GM23248 (cell line): Measurements from ENCODE around the gene ORAI2. TPM values are rescaled to one million over a fixed set of nuclear protein-coding genes. Genes with fewer than 3 reads are reported as not detected.

Source experiments
- DNase-seq: peaks from one replicate; pipeline ENCODE4 v3.0.0-alpha.2; 2015
- H2AFZ ChIP-seq: fragments of 200-600 bp; sonication (generic); 2 replicates; pipeline ENCODE4 v1.6.1; 2016; ENCODE audit warnings: antibody characterized with exemption
- H3F3A ChIP-seq: fragments of 200-600 bp; sonication (generic); 2 replicates; pipeline ENCODE4 v1.6.1; 2016; ENCODE audit warnings: mild to moderate bottlenecking, antibody characterized with exemption, mixed run types; ENCODE audit not compliant: insufficient read depth
- H3K27ac ChIP-seq: fragments of 200-600 bp; sonication (generic); 2 replicates; pipeline ENCODE4 v1.5.1; 2016; ENCODE audit warnings: mild to moderate bottlenecking
- H3K27me3 ChIP-seq: fragments of 200-600 bp; sonication (generic); replicated peaks from 2 replicates; pipeline ENCODE4 v1.6.1; 2016; ENCODE audit warnings: mild to moderate bottlenecking; ENCODE audit not compliant: insufficient read depth
- H3K36me3 ChIP-seq: fragments of 200-600 bp; sonication (generic); 2 replicates; pipeline ENCODE4 v1.6.1; 2016; ENCODE audit warnings: low read depth, mild to moderate bottlenecking
- H3K4me1 ChIP-seq: fragments of 200-600 bp; sonication (generic); 2 replicates; pipeline ENCODE4 v1.6.1; 2016; ENCODE audit warnings: mild to moderate bottlenecking; ENCODE audit not compliant: insufficient read depth
- H3K4me2 ChIP-seq: fragments of 200-600 bp; sonication (generic); one replicate; pipeline ENCODE4 v1.6.1; 2016; ENCODE audit warnings: mild to moderate bottlenecking; ENCODE audit not compliant: unreplicated experiment
- H3K4me3 ChIP-seq: fragments of 200-600 bp; sonication (generic); 2 replicates; pipeline ENCODE4 v1.5.1; 2016; ENCODE audit warnings: mild to moderate bottlenecking
- H3K79me2 ChIP-seq: fragments of 200-600 bp; sonication (generic); 2 replicates; pipeline ENCODE4 v1.6.1; 2016; ENCODE audit warnings: mild to moderate bottlenecking; ENCODE audit not compliant: insufficient read depth
- H3K9ac ChIP-seq: fragments of 200-600 bp; sonication (generic); 2 replicates; pipeline ENCODE4 v1.6.1; 2016; ENCODE audit warnings: mild to moderate bottlenecking
- H3K9me2 ChIP-seq: fragments of 200-600 bp; sonication (generic); 2 replicates; pipeline ENCODE4 v1.6.1; 2016; ENCODE audit warnings: mixed run types, mild to moderate bottlenecking, moderate library complexity; ENCODE audit not compliant: insufficient read depth
- H3K9me3 ChIP-seq: fragments of 200-600 bp; sonication (generic); one replicate; pipeline ENCODE4 v1.6.1; 2017; ENCODE audit warnings: low read depth
- H4K20me1 ChIP-seq: fragments of 200-600 bp; sonication (generic); 2 replicates; pipeline ENCODE4 v1.6.0; 2016; ENCODE audit not compliant: insufficient read depth
- EZH2 ChIP-seq: fragments of 200-600 bp; sonication (generic); IDR thresholded peaks from 2 replicates; pipeline ENCODE4 v1.6.1; 2018; ENCODE audit warnings: antibody characterized with exemption, mild to moderate bottlenecking; ENCODE audit not compliant: insufficient read depth, poor library complexity, severe bottlenecking
- EZH2phosphoT487 ChIP-seq: fragments of 200-600 bp; sonication (generic); IDR thresholded peaks from 2 replicates; pipeline ENCODE4 v1.6.1; 2018; ENCODE audit warnings: antibody characterized with exemption, moderate library complexity, mild to moderate bottlenecking, low read depth; ENCODE audit not compliant: insufficient read depth
- WGBS, 2 experiments: methylation state at CpG; one replicate each; pipeline ENCODE4 v1.1.6; 2015 to 2017; ENCODE audit warnings: low lambda C conversion rate in 2 of 2, low coverage in 1 of 2; ENCODE audit errors: missing lambda C conversion rate in 2 of 2; 5-methylcytosine and 5-hydroxymethylcytosine counted together
- in situ Hi-C: fragments of 300-500 bp; cut with MboI; formaldehyde crosslinking; loops from 2 replicates; pipeline ENCODE4 v1.15.0; 2020
- polyA plus RNA-seq: library from polyadenylated mRNA; unstranded; fragments of >200 nt; fragmentation: Nextera tagmentation; extraction: Ambion mirVana; gene quantifications from 2 replicates; pipeline ENCODE4 v1.2.1, GENCODE V29; 2016
- total RNA-seq: library from RNA; depleted of rRNA; stranded (reverse); fragments of >200 nt; shearing (Covaris generic); gene quantifications from 2 replicates; pipeline ENCODE4 v1.2.3, GENCODE V29; 2014

Gene ORAI2
- total and polyA plus RNA-seq, 2 experiments from 2014 or later: 30.3 to 42.2 TPM

DNA sequence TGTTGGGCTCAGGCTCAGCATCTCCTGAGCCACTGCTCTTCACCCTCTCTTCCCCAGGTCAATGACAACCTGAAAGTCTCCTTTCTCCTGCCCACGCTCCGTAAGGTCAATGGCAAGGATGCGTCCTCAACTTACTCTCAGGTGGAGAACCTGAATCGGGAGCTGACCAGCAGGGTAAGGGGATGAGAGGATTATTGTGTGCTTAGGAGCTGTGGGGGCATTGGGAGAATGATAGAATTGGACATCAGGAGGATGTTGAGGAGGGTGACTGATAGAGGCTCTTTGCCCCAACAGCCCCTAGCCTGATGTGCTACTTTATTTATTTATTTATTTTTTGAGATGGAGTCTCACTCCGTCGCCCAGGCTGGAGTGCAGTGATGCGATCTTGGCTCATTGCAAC lies 32.7 kb downstream of the ORAI2 start:
- no peaks in the 10 kb centered on the region for H3K9me2 ChIP-seq
- no peaks in the 10 kb centered on the region for H3K36me3 ChIP-seq
- no peak overlapping the region for H3K27ac ChIP-seq
- no peak for DNase-seq
- no peaks in the 10 kb centered on the region for H3F3A ChIP-seq
- H3K9ac ChIP-seq: peak overlapping the region; percentile 95; the same call in 1 of the 2 replicates
- peaks cover 7% of the 10 kb centered on the region; the same call in 1 of the 2 replicates for H3K4me1 ChIP-seq
- H3K9me3 ChIP-seq: no peaks in the 10 kb centered on the region
- H3K27me3 ChIP-seq: no peaks in the 10 kb centered on the region
- H4K20me1 ChIP-seq: no peaks in the 10 kb centered on the region
- WGBS, 2 experiments: 96 to 99% methylated on average over 7 of the region's 7 CpGs
- peak overlapping the region; percentile 99 for H3K4me3 ChIP-seq
- H2AFZ ChIP-seq: no peak overlapping the region
- H3K4me2 ChIP-seq: peak overlapping the region; percentile 90
- in situ Hi-C loops: no loop called here
- no peak for TF ChIP-seq EZH2
- TF ChIP-seq EZH2phosphoT487: no peak
- H3K79me2 ChIP-seq: peaks cover 40% of the 10 kb centered on the region

DNA sequence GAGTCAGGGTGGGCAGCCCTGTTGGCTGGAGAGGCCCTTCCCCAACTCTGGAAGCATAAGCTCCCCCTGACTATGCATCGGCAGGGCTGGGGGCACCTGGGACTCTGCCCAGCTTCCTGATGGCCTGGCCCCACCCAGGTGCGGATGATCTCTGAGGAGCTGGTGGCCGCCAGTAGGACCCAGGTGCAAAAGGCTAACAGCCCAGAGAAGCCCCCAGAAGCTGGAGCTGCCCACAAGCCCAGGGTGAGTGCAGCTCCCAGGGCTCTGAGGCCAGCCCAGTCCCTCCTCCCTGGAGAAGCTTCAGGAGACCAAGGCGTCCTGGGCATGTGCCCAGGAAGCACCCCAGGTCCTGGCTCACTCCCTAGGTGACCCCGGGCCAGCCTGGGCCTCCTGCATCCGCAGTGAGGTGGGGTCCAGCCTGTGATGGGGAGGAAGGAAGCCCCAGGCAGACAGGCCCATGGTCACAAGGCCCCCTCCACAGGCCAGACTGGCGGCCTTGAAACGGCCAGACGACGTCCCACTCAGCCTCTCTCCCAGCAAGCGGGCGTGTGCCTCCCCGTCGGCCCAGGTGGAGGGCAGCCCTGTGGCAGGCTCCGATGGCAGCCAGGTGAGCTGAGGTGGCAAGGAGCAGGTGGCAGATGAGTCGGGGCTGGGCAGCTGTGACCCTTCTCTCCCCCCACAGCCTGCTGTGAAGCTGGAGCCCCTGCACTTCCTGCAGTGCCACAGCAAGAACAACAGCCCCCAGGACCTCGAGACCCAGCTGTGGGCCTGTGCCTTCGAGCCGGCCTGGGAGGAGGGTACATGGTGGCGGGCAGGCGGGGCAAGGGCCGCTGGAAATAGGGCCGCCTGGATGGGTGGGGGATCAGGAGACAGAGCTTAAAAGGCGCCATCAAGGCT lies 34.5 kb downstream of the ORAI2 start:
- H3K9ac ChIP-seq: no peak overlapping the region
- in situ Hi-C loops: no loop called here
- peaks cover 25% of the 10 kb centered on the region for H3K79me2 ChIP-seq
- no peak overlapping the region for H2AFZ ChIP-seq
- H3K4me1 ChIP-seq: peaks cover 7% of the 10 kb centered on the region; the same call in 1 of the 2 replicates
- no peaks in the 10 kb centered on the region for H3K9me3 ChIP-seq
- no peaks in the 10 kb centered on the region for H3K9me2 ChIP-seq
- H4K20me1 ChIP-seq: no peaks in the 10 kb centered on the region
- no peaks in the 10 kb centered on the region for H3K27me3 ChIP-seq
- H3K36me3 ChIP-seq: no peaks in the 10 kb centered on the region
- DNase-seq: no peak
- H3K4me3 ChIP-seq: no peak overlapping the region
- no peak for TF ChIP-seq EZH2
- TF ChIP-seq EZH2phosphoT487: no peak
- WGBS, 2 experiments: 84 to 86% methylated on average over 21 to 23 of the region's 24 CpGs
- H3F3A ChIP-seq: no peaks in the 10 kb centered on the region
- H3K4me2 ChIP-seq: no peak overlapping the region
- no peak overlapping the region for H3K27ac ChIP-seq

DNA sequence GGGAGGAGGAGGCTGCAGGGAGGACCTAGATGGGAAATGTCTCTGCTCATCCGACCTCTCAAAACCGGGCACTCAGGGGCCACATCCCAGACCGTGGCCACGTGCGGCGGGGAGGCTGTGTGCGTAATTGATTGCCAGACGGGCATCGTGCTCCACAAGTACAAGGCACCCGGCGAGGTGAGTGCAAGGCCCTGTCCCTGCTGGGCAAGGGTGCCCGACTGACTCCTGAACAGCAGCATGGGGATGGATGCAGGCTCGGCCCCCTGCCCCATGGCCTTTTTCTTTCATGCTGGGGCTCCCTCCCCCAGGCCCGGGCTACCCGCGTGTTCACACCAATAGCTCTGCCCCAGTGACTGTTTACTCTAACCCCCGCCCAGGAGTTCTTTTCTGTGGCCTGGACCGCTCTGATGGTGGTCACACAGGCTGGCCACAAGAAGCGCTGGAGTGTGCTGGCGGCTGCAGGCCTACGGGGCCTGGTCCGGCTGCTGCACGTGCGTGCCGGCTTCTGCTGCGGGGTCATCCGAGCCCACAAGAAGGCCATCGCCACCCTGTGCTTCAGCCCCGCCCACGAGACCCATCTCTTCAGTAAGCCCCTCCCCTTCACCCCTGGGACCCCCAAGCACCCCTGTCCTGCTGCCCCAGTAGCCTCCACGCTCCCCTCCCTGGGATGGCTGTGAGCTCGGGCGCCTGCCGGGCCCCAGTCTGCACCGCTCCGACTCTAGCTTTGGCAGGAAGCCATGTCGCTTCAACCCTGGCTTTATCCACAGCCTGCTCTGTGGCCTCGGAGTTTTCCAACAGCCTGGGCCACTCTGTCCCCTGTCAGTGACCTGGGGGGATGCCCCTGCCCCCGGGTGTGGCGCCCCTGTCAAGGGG lies 35.3 kb downstream of the ORAI2 start:
- WGBS, 2 experiments: 90 to 91% methylated on average over 36 to 40 of the region's 40 CpGs
- peaks cover 3% of the 10 kb centered on the region; the same call in 1 of the 2 replicates for H3K4me1 ChIP-seq
- H3K9ac ChIP-seq: no peak overlapping the region
- H3K79me2 ChIP-seq: peaks cover 16% of the 10 kb centered on the region
- H4K20me1 ChIP-seq: no peaks in the 10 kb centered on the region
- H3K9me3 ChIP-seq: no peaks in the 10 kb centered on the region
- TF ChIP-seq EZH2phosphoT487 (no peak), EZH2 (no peak)
- no peaks in the 10 kb centered on the region for H3F3A ChIP-seq
- in situ Hi-C loops: no loop called here
- H3K4me2 ChIP-seq: no peak overlapping the region
- H3K27ac ChIP-seq: no peak overlapping the region
- H3K9me2 ChIP-seq: no peaks in the 10 kb centered on the region
- H3K27me3 ChIP-seq: no peaks in the 10 kb centered on the region
- no peaks in the 10 kb centered on the region for H3K36me3 ChIP-seq
- no peak overlapping the region for H3K4me3 ChIP-seq
- no peak overlapping the region for H2AFZ ChIP-seq
- DNase-seq: no peak

DNA sequence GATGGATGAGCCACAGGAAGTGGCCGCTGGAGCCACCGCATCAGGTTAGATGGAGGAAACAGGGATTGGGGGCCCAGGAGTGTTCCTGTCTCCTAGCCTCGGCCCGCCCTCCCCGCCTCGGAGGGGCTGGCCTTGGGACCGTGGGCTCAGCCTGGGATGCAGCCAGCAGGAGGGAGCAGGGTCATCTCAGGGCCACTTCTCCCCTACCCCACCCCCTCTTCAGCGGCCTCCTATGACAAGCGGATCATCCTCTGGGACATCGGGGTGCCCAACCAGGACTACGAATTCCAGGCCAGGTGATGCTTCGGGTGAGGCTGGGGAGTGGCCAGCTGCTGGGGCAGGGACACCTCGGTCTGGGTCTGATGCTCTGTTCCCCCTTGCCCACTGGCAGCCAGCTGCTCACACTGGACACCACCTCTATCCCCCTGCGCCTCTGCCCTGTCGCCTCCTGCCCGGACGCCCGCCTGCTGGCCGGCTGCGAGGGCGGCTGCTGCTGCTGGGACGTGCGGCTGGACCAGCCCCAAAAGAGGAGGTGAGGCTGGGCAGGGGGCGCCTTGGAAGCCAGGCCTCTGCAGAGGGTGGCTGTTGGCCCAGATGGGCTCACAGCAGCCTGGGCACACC lies 36.1 kb downstream of the ORAI2 start:
- Histone ChIP-seq H3K79me2 (peaks cover 9% of the 10 kb centered on the region), H3K9me3 (no peaks in the 10 kb centered on the region), H3K9me2 (no peaks in the 10 kb centered on the region), H3K36me3 (no peaks in the 10 kb centered on the region), H3F3A (no peaks in the 10 kb centered on the region), H3K9ac (no peak overlapping the region), H3K4me1 (no peaks in the 10 kb centered on the region; the same call in 1 of the 2 replicates), H3K4me3 (no peak overlapping the region), H4K20me1 (no peaks in the 10 kb centered on the region), H2AFZ (no peak overlapping the region), H3K4me2 (no peak overlapping the region), H3K27me3 (no peaks in the 10 kb centered on the region), H3K27ac (no peak overlapping the region)
- no peak for DNase-seq
- in situ Hi-C loops: no loop called here
- TF ChIP-seq EZH2phosphoT487 (no peak), EZH2 (no peak)
- WGBS, 2 experiments: 91 to 95% methylated on average over 23 to 24 of the region's 24 CpGs
